Choroid plexus epithelial cell (primary cell): ENCODE data around the gene SOHLH1.

Experiments used
- DNase-seq: peaks from one replicate; pipeline ENCODE4 v3.0.0-alpha.2; 2010; ENCODE audit warnings: low read depth
- H3K4me3 ChIP-seq: 2 replicates; pipeline ENCODE4 v1.5.1; 2011; ENCODE audit warnings: low read depth, mild to moderate bottlenecking, control low read depth, low read length, moderate library complexity
- TF ChIP-seq, protein P1 (sequence below): conservative IDR thresholded peaks from 2 replicates; pipeline ENCODE4 v1.5.1; 2011; ENCODE audit warnings: low read depth, mild to moderate bottlenecking, control low read depth, inconsistent platforms, low read length, moderate library complexity

The SOHLH1 gene

DNA sequence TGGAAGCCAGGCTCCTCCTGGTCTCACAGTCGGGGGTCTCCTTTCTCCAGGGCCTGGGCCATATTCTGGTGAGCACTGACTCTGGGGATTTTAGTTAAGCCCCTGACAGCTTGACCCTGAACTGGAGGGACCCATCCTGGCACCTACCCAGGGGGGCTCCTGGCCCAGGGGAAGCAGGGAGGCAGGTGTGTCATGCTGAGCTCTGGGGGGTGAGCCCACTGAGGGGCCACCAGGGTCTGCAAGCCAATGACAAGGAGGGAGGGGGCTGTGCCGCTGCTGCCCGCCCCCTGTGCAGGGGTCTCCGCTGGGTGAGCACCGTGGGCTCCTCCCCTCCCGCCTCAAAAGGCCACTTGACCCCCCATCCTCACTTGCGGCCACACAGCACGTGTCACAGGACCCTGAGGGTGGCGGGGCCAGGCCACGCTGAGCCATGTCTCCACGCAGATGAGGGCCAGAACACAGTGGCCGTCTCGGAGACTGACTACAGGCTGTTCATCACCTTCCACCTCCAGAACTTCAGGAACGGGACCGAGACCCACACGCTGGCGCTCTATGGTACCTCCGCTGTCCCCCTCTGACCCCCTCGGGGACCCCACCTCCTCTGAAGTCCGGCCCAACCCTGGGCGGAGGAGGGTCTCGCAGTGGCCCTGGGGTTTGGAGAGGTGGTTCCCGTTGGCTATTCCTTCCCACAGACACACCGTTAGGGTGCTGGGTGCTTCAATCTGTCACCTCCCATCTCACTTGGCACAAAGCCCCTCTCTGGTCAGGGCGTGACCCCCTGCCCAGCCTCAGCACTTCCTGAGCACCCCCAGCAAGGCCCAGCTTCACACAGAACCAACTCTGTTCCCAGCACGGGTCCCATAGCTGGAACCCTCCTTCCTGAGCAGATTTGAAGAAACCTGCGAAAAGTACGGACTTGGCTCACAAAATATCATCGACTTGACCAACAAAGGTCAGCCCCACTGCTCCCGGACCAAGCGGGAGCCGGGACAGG is 34.2 kb downstream of the SOHLH1 start:
- DNase-seq: no peak
- TF ChIP-seq, protein P1, sequence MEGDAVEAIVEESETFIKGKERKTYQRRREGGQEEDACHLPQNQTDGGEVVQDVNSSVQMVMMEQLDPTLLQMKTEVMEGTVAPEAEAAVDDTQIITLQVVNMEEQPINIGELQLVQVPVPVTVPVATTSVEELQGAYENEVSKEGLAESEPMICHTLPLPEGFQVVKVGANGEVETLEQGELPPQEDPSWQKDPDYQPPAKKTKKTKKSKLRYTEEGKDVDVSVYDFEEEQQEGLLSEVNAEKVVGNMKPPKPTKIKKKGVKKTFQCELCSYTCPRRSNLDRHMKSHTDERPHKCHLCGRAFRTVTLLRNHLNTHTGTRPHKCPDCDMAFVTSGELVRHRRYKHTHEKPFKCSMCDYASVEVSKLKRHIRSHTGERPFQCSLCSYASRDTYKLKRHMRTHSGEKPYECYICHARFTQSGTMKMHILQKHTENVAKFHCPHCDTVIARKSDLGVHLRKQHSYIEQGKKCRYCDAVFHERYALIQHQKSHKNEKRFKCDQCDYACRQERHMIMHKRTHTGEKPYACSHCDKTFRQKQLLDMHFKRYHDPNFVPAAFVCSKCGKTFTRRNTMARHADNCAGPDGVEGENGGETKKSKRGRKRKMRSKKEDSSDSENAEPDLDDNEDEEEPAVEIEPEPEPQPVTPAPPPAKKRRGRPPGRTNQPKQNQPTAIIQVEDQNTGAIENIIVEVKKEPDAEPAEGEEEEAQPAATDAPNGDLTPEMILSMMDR: no peak
- no peak overlapping the region for H3K4me3 ChIP-seq

DNA sequence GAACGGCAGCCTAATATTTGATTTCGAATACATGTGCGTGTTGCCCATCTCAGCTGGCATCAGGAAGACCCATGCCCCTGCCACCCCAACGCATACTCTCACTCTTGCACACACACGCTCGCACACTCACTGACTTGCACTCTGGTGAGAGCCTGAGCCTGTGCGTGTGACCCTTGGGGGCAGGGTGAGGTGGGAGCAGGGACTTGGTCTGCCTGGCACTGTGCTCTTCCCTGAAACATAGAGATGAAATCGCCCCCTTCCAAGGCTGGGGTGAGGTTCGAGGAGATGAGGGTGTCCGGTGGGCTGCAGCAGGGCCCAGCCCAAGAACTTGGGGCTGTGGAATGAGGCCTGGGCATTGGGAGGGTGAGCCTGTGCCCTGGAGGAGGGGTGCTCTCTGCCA is 35.0 kb downstream of the SOHLH1 start:
- no peak for DNase-seq
- TF ChIP-seq, protein P1: no peak
- H3K4me3 ChIP-seq: no peak overlapping the region

DNA sequence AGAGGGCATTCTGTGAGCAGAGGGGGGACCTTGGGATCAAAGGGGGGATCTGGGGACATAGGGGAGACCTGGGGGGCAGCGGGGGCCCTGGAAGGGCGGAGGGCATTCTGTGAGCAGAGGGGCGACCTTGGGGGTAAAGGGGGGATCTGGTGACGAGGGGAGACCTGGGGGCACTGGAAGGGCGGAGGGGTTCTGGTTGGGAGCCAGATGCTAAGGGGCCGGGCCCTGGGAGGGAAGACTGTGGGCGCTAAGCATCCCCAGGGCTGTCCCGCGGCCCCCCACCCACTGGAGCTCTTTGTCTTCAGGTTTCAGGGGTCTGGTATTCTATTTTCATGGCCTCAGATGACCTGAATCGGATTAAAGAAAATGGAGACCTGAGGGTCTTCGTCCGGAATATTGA is 35.4 kb downstream of the SOHLH1 start:
- no peak overlapping the region for H3K4me3 ChIP-seq
- no peak for DNase-seq
- TF ChIP-seq, protein P1: no peak

DNA sequence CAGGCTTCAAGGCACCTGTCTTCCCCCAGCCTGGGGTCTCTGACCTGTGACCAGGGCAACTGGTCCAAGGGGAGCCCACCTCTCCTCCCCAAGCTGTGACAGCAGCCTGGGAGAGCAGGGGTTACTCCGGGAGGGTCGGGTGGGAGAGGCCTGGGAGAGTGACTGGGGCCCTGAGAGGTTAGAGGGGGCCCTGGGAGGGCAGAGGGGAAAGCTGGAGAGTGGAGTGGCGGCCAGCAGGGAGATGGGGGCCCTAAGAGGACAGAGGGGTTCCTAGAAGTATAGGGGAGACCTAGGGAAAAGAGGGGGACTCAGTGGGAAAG is 35.9 kb downstream of the SOHLH1 start:
- H3K4me3 ChIP-seq: no peak overlapping the region
- no peak for DNase-seq
- TF ChIP-seq, protein P1: no peak

DNA sequence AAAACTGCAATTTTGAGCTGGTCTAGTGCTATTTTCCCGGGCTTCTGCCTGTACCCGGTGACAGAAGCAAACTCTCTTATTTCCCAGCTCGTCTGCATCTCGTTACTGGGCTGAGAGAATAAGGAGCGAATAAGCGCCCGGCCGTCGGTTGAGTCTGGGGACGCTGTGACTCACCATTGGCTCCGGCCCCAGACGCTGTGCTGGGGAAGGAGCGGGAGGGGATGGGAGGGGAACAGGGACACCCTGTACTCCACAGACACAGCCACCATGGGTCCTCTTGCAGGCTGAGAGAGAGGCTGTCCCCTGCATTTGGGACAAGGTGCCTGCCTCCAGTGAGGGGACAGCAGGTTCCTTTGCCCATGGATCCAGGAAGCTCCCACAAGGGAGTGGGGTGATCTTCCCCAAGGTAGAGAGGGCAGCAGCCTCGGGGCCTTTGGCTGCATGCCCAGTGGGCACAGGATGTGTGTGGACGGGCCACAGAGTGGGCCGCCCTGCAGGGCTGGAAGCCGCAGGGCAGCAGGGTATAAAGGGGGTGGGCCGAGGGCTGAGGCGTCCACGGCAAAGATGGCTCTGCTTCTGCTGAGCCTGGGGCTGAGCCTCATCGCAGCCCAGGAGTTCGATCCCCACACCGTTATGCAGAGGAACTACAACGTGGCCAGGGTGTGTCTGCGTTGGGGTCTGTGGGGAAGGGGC is 36.4 kb downstream of the SOHLH1 start, which contains the start of gene LCN9:
LCN9 (plus strand) TSS at position 552 of the 693 bp plus-strand sequence; CDS start at position 565, 13 bp downstream.
- no peak within 1 kb of the TSS for H3K4me3 ChIP-seq
- TF ChIP-seq, protein P1: no peak
- peak; percentile 31 for DNase-seq

DNA sequence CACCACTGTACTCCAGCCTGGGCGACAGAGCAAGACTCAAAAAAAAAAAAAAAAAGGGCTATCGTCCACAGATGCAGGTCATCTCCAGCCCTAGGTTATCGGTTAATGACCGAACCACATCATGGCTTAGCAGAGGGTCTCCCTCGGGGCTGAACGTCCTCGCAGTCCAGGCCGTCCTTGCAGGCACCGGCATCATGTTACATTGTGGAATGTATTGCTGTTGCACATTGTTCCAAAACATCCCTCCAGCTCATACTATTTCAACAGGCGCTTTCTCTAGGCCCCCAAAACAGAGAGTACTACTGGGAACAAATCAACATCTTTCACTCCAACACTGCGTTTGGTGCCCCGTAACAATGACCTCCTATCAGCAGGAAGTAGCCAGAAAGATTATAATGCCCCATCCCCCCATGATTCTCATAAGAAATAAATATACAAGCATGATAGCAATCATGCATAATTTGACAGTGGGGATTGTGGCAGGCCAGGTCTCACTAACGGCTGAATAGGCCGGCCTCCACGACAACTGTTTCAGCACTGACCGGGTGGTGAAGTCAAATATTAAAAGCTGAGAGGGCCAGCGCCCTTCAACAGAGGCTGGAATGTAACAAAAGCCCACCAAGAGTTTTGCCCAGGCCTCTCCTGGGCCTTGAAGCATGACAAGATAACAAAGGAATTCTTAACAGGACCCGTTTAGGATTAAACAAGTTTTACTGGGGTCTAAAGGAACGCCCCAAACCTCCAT is 37.3 kb downstream of the SOHLH1 start:
- TF ChIP-seq, protein P1: no peak
- no peak overlapping the region for H3K4me3 ChIP-seq
- peak; percentile 46 for DNase-seq
